Measurements from ENCODE around the gene NPIPB6. TPM values are rescaled to one million over a fixed set of nuclear protein-coding genes. Genes with fewer than 3 reads are reported as not detected.

The NPIPB6 gene
- total RNA-seq, 1 experiment from 2014 or later = 2.1 TPM

- Histone ChIP-seq H3K27ac (ENCODE audit: low read depth, low read length) (no peak overlapping the region), H3K4me3 (replicated peaks in 1 of 2; ENCODE audit: low read depth in 1 of 2, low read length in 2 of 2) (no peak overlapping the region), H3K9me3 (ENCODE audit: control insufficient read depth in 1 of 2, insufficient read depth in 1 of 2, low read depth in 1 of 2, low read length in 2 of 2) (no peaks in the 10 kb centered on the region), H3K79me2 (ENCODE audit: insufficient read depth, low read length) (no peaks in the 10 kb centered on the region), H3K9ac (ENCODE audit: low read length) (no peak overlapping the region), H2AFZ (ENCODE audit: low read depth, low read length, poor library complexity, severe bottlenecking) (no peak overlapping the region), H3K4me1 (ENCODE audit: control insufficient read depth in 1 of 2, insufficient read depth in 2 of 2, low read length in 2 of 2) (peaks cover 4 to 11% of the 10 kb centered on the region in 2 experiments; a peak in 2 of 4 replicates), H3K36me3 (ENCODE audit: control insufficient read depth in 1 of 2, insufficient read depth in 2 of 2, low read length in 2 of 2) (no peaks in the 10 kb centered on the region), H3K9me2 (ENCODE audit: insufficient read depth) (no peaks in the 10 kb centered on the region), H3K4me2 (ENCODE audit: low read length) (no peak overlapping the region), H3K27me3 (ENCODE audit: insufficient read depth, low read length) (no peaks in the 10 kb centered on the region), H4K20me1 (ENCODE audit: insufficient read depth) (no peaks in the 10 kb centered on the region)
- ATAC-seq (no peak), DNase-seq (ENCODE audit: low read depth, low spot score) (no peak)
- BruUV-seq (replicated peaks) = no TSS peak
- ChIA-PET POLR2A (no interaction called here), RAD21 (ENCODE audit: low non-redundant PET in 1 of 2, low total read pairs in 2 of 2, uncharacterized antibody in 2 of 2, unreplicated experiment in 2 of 2) (no interaction called here), CTCF (no interaction called here)
- no peak for TF ChIP-seq MAX (IDR thresholded peaks at IDR 0.05)
- no peak for TF ChIP-seq CEBPB (IDR thresholded peaks at IDR 0.05; ENCODE audit: low read depth)
- no peak for TF ChIP-seq JUND (IDR thresholded peaks at IDR 0.05)
- no peak for TF ChIP-seq YY1 (IDR thresholded peaks at IDR 0.05; ENCODE audit: extremely low read depth, insufficient replicate concordance, low read depth, low read length)
- TF ChIP-seq, protein P1, sequence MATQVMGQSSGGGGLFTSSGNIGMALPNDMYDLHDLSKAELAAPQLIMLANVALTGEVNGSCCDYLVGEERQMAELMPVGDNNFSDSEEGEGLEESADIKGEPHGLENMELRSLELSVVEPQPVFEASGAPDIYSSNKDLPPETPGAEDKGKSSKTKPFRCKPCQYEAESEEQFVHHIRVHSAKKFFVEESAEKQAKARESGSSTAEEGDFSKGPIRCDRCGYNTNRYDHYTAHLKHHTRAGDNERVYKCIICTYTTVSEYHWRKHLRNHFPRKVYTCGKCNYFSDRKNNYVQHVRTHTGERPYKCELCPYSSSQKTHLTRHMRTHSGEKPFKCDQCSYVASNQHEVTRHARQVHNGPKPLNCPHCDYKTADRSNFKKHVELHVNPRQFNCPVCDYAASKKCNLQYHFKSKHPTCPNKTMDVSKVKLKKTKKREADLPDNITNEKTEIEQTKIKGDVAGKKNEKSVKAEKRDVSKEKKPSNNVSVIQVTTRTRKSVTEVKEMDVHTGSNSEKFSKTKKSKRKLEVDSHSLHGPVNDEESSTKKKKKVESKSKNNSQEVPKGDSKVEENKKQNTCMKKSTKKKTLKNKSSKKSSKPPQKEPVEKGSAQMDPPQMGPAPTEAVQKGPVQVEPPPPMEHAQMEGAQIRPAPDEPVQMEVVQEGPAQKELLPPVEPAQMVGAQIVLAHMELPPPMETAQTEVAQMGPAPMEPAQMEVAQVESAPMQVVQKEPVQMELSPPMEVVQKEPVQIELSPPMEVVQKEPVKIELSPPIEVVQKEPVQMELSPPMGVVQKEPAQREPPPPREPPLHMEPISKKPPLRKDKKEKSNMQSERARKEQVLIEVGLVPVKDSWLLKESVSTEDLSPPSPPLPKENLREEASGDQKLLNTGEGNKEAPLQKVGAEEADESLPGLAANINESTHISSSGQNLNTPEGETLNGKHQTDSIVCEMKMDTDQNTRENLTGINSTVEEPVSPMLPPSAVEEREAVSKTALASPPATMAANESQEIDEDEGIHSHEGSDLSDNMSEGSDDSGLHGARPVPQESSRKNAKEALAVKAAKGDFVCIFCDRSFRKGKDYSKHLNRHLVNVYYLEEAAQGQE (IDR thresholded peaks at IDR 0.05; ENCODE audit: low read depth) = no peak
- intact Hi-C loops (cut with micrococcal nuclease) = no loop called here
These were observed 51.4 kb downstream of the NPIPB6 start for GRCh38 chr16:28311913-28312312.

GRCh38 chr16:28311413-28311812 is 51.9 kb downstream of the NPIPB6 start:
- Histone ChIP-seq H3K79me2 (ENCODE audit: insufficient read depth, low read length) (no peaks in the 10 kb centered on the region), H3K9me2 (ENCODE audit: insufficient read depth) (no peaks in the 10 kb centered on the region), H3K4me1 (ENCODE audit: control insufficient read depth in 1 of 2, insufficient read depth in 2 of 2, low read length in 2 of 2) (peaks cover 4 to 9% of the 10 kb centered on the region in 2 experiments; a peak in 2 of 4 replicates), H2AFZ (ENCODE audit: low read depth, low read length, poor library complexity, severe bottlenecking) (no peak overlapping the region), H3K27ac (ENCODE audit: low read depth, low read length) (no peak overlapping the region), H3K9me3 (ENCODE audit: control insufficient read depth in 1 of 2, insufficient read depth in 1 of 2, low read depth in 1 of 2, low read length in 2 of 2) (no peaks in the 10 kb centered on the region), H3K4me3 (replicated peaks in 1 of 2; ENCODE audit: low read depth in 1 of 2, low read length in 2 of 2) (no peak overlapping the region), H3K36me3 (ENCODE audit: control insufficient read depth in 1 of 2, insufficient read depth in 2 of 2, low read length in 2 of 2) (no peaks in the 10 kb centered on the region), H3K27me3 (ENCODE audit: insufficient read depth, low read length) (no peaks in the 10 kb centered on the region), H3K9ac (ENCODE audit: low read length) (no peak overlapping the region), H3K4me2 (ENCODE audit: low read length) (no peak overlapping the region), H4K20me1 (ENCODE audit: insufficient read depth) (no peaks in the 10 kb centered on the region)
- TF ChIP-seq ZFX (IDR thresholded peaks at IDR 0.05) (no peak), SRF (IDR thresholded peaks at IDR 0.05; ENCODE audit: low read depth) (no peak), YY1 (IDR thresholded peaks at IDR 0.05; ENCODE audit: extremely low read depth, insufficient replicate concordance, low read depth, low read length) (no peak), ELF1 (IDR thresholded peaks at IDR 0.05; ENCODE audit: borderline replicate concordance, low read depth) (no peak), EZH2phosphoT487 (IDR thresholded peaks at IDR 0.05; ENCODE audit: borderline replicate concordance) (no peak), RAD21 (IDR thresholded peaks at IDR 0.05; ENCODE audit: low read depth) (no peak), SP1 (IDR thresholded peaks at IDR 0.05; ENCODE audit: low read depth) (no peak), SIN3A (IDR thresholded peaks at IDR 0.05; ENCODE audit: low read depth) (no peak), EZH2 (IDR thresholded peaks at IDR 0.05) (no peak), MAX (IDR thresholded peaks at IDR 0.05) (no peak), POLR2A (IDR thresholded peaks at IDR 0.05; ENCODE audit: borderline replicate concordance, extremely low read depth, insufficient read depth, insufficient read length) (no peak)
- TF ChIP-seq, protein P2, sequence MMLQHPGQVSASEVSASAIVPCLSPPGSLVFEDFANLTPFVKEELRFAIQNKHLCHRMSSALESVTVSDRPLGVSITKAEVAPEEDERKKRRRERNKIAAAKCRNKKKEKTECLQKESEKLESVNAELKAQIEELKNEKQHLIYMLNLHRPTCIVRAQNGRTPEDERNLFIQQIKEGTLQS (IDR thresholded peaks at IDR 0.05) = no peak
- TF ChIP-seq, protein P3, sequence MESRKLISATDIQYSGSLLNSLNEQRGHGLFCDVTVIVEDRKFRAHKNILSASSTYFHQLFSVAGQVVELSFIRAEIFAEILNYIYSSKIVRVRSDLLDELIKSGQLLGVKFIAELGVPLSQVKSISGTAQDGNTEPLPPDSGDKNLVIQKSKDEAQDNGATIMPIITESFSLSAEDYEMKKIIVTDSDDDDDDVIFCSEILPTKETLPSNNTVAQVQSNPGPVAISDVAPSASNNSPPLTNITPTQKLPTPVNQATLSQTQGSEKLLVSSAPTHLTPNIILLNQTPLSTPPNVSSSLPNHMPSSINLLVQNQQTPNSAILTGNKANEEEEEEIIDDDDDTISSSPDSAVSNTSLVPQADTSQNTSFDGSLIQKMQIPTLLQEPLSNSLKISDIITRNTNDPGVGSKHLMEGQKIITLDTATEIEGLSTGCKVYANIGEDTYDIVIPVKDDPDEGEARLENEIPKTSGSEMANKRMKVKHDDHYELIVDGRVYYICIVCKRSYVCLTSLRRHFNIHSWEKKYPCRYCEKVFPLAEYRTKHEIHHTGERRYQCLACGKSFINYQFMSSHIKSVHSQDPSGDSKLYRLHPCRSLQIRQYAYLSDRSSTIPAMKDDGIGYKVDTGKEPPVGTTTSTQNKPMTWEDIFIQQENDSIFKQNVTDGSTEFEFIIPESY (IDR thresholded peaks at IDR 0.05; ENCODE audit: extremely low read depth, insufficient replicate concordance, low read length) = no peak
- BruUV-seq (replicated peaks) = no TSS peak
- RAD21 ChIA-PET (ENCODE audit: low non-redundant PET in 1 of 2, low total read pairs in 2 of 2, uncharacterized antibody in 2 of 2, unreplicated experiment in 2 of 2) = interaction anchor here in 1 of 2 experiments (0.6 kb wide), 1 partner anchor 637 kb away, joined by 3 read pairs; no protein-coding TSS in a partner anchor
- DNase-seq (ENCODE audit: low read depth, low spot score) (no peak), ATAC-seq (no peak)
- intact Hi-C loops (cut with micrococcal nuclease) = no loop called here
- CTCF ChIA-PET = no interaction called here
- POLR2A ChIA-PET = no interaction called here
